Inferior parietal cortex (tissue), 1 donor: ENCODE results near the gene MAP3K1.

Experiments used
- DNase-seq: peaks from one replicate; pipeline ENCODE4 v3.0.0-alpha.2; 2016; ENCODE audit errors: extremely low spot score

Gene MAP3K1

GRCh38 chr5:56900858-56901578 lies 85.7 kb downstream of the MAP3K1 start:
- peak; percentile 79 for DNase-seq

GRCh38 chr5:56908942-56909293 lies 93.6 kb downstream of the MAP3K1 start:
- DNase-seq: no peak

GRCh38 chr5:56909294-56910209 lies 94.2 kb downstream of the MAP3K1 start, which contains the start of gene SETD9:
TSS of gene SETD9 (plus strand) at chr5:56909596. CDS start at chr5:56909646, 50 bp downstream.
- DNase-seq: peak; percentile 94

- DNase-seq: no peak
Observed at GRCh38 chr5:56910210-56910965, 95.0 kb downstream of the MAP3K1 start.

GRCh38 chr5:56913766-56914165 lies 98.4 kb downstream of the MAP3K1 start:
- no peak for DNase-seq

- no peak for DNase-seq
Observed at GRCh38 chr5:56914678-56915077, 99.3 kb downstream of the MAP3K1 start.

- no peak for DNase-seq
Observed at GRCh38 chr5:56917534-56917933, 102.2 kb downstream of the MAP3K1 start.

- no peak for DNase-seq
Observed at GRCh38 chr5:56918054-56918453, 102.7 kb downstream of the MAP3K1 start.

GRCh38 chr5:56919942-56920662 lies 104.8 kb downstream of the MAP3K1 start:
- no peak for DNase-seq

- no peak for DNase-seq
Observed at GRCh38 chr5:56922922-56923321, 107.6 kb downstream of the MAP3K1 start.

- DNase-seq: no peak
Observed at GRCh38 chr5:56934325-56934724, 119.0 kb downstream of the MAP3K1 start.

GRCh38 chr5:56938858-56939257 lies 123.5 kb downstream of the MAP3K1 start:
- DNase-seq: no peak

- DNase-seq: no peak
Observed at GRCh38 chr5:56941981-56942380, 126.6 kb downstream of the MAP3K1 start.
